HG03135 (cell line): Measurements from ENCODE around the gene MDM4.
"Not testable (repeated sequence)": the region's sequence is repeated elsewhere in the genome, so short reads cannot be mapped to it uniquely, and the experiment has no call there.

Source experiments
- ATAC-seq: cut with Tn5 transposase; IDR thresholded peaks from one replicate; pipeline ENCODE4 v1.9.1; 2021; ENCODE audit warnings: mild to moderate bottlenecking, moderate library complexity; ENCODE audit not compliant: unreplicated experiment

Gene MDM4

DNA sequence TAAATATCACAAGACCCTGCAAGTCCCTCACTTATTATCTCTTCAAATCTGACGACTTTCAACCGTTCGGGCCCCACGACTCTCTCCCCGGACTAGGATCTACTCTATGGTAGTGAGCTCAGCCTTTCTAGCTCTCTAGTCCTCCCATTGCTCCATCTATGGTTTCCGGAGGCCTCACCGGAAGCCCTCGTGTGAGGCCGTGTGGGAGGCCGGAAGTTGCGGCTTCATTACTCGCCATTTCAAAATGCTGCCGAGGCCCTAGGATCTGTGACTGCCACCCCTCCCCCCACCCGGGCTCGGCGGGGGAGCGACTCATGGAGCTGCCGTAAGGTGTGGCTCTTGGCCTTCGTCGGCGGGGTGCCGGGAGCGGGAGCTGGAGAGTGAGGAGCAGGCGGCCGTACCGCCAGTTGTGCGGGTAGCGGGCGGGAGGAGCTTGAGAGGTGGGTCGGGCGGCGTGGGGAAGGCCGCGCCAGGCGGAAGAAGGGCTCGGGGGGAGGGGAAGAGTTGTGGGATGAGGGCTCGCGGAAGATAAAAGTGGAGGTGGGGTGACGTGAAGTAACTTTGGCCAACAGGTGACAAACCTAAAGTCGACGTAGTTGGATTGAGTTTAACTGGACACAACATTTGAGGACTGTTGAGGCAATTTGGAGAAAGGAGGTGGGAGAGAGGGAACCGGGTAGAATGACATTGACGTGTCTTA is at the start of gene MDM4:
MDM4 (plus strand) TSS at position 227 of the 700 bp plus-strand sequence. CDS start 9,113 bp downstream, outside the sequence.
- peak; percentile 77 for ATAC-seq

DNA sequence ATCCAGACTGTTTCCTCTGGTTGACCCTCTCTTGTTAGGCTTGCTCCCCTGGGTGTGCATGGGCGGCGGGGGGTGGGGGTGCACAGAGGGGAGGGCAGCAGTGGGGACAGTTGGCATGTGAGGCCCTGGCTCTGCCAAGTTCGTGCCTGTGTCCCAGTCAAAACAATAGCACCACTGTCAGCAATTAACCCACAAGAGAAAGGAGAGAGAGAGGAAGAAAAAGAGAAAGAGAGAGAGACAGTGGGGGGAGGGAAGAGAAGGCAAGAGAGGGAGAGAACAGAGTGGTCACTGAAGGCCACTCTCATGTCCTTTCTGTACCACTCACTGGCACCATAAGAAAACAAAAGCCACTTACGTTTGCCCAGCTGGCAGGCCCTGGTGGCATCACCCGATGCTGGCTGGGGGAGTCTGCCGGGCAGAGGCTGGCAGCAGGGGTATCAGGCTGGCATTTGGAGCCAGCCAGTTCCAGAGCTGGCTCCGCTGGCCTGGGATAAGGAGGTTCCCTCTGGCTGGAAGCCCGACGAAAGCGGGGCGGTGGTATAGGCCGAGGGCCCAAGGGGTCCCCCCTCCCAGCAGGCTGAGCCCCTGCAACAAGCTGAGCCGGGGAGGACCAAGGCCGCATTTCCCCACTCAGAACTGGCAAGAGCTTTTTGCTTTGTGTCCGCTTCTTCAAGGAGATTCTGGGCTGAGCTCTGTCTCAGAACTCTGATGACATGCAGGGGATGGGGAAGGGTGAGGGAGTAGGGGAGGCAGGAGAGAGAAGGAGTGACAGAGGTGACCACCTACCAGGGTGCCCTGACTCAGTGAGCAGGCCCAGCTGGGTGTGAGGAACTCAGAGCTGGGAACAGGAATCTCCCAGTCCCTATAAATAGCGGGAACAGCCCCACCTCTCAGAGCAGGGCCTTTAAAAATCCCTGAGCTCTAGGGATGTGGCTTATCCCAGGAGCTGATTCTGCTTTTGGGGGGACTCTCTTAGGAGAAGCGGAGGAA is 49.5 kb upstream of the MDM4 start:
- no peak for ATAC-seq

DNA sequence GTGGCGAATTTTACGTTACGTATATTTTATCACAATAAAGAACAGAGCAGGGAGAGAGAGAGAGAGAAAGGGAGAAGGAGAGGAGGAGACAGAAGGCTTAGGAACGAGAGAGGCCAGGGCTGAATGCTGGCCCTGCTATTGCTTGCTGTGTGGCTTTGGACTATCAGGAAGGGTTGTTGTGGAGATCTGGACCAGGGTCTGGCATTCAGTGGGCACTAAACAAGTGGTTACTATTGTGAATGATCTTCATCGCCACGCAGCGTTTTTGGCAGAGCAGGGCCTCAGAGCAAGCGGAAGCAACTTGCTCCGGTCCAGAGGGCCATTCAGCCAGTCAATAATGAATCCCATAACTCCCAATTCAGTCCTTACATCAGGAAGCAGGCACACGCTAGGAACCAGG is 48.0 kb upstream of the MDM4 start:
- no peak for ATAC-seq

GRCh38 chr1:204468766-204469302 is 47.4 kb upstream of the MDM4 start:
- ATAC-seq = no peak

DNA sequence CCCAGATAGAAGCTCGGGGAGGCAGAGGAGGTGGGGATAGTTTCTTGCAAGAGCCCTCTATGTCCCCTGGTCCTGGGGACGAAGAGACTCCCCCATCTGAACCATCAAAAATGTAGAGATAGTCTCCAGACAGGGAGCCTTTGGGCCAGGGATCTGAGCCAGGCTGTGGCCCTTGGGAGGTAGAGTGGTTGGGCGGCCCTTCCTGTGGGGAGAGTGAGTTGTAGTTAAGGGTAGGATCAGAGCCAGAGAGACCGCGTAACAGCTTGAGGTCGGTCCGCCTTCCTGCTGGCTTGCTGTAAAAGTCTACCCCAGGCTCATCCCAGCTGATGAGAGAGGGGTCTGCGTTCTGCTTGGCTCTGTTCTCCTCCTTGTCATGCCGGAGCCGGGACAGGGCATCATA is 46.9 kb upstream of the MDM4 start:
- no peak for ATAC-seq

DNA sequence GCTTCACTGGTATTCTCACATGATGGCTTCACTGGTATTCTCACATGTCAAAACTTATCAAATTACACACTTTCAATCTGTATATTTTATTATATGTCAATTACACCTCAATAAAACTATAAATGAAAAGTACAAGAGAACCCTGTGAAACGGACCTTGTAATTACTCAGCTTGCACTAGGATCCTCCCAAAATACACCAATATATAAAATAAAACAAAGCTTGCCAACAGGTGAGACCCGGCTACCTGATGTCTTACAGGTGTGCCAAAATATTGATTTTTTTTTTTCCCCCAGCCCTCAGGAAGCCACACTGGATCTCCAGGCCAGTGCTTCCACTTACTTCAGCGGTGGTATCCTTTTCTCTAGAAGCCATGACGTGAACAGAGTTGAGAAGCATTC is 44.5 kb upstream of the MDM4 start:
- ATAC-seq = no peak

DNA sequence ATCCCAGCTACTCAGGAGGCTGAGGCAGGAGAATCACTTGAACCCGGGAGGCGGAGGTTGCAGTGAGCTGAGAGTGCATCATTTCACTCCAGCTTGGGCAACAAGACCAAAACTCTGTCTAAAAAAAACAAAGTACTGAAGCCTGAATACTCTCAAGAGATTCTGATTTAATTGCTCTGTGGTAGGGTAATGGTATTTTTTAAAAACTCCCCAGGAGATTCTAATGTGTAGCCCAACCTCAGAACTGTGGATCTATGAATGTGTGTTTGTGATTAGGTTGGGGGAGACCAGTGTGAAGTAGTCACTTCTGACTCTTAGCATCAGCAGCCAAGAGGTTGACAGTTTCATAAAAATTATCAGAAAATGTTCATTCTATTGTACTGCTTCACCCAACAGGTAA is 43.5 kb upstream of the MDM4 start:
- ATAC-seq = no peak

- ATAC-seq = no peak
Observed at GRCh38 chr1:204473400-204473965, 42.7 kb upstream of the MDM4 start.

DNA sequence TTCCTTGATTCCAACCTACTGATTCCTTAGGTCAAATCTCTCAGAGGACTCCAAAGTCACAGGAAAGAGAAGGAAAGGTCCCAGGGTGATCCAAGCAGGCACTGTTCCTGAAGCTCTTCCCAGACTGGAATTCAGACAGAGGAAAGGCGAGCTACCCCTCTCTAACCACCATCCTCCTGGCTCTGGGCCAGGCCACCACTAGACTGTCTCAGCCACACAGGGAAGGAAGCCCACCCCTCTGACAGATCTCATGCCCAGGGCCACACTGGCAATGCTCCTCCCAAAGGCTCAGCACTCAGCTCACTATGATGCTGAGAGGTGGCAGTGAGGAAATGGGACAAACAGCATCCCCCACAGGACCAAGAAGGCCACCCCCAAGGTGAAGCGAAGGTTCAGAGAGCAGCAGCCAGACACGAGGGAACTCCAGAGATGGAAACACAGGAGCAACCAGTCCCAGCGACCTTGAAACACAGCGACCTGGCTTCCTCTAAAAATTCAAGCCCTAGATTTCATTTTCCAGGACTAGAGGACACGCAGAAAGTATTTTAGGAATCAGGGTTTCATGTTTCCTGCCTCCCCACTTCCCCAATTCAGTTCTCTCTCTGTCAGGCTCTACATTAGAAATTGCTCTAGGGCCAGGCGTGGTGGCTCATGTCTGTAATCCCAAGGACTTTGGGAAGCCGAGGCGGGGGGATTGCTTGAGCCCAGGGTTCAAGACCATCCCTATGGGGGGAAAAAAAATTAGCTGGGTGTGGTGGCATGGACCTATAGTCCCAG is 40.4 kb upstream of the MDM4 start:
- no peak for ATAC-seq

GRCh38 chr1:204476563-204476962 is 39.6 kb upstream of the MDM4 start:
- no peak for ATAC-seq

DNA sequence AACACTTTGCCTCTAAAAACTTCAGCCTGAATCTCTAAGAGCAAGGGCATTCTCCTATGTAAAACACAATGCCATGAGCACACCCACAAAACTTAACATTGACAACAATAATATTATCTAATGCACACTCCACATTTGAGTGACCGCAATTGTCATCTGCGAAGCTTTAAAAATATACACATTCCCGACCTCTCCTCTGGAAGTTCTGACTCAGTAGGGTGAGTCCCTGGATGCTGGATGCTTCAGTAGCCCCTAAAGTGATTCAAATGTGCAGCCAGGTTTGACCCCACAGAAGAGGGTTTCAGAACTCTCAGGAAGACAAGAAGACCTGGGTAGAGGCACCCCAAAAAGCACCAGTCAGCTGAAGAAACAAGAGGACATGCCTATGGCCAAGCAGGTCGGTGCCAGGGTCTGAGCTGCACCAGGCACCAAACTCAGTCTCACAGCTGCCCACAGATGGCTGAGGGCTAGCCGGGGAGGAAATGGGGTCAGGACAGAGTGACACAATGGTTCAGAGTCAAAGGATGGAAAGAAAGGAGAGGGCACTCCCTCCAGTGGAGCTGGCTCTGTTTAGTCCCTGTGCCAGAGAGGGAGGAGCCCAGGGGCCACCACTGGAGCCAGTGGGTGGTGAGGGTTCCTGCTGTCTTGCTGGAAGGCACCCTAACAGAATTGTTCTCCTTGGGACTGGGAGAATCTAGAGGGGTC is 39.0 kb upstream of the MDM4 start:
- no peak for ATAC-seq

- ATAC-seq = no peak
Observed at GRCh38 chr1:204478172-204478899, 37.9 kb upstream of the MDM4 start.

- ATAC-seq = no peak
Observed at GRCh38 chr1:204478921-204479320, 37.3 kb upstream of the MDM4 start.

GRCh38 chr1:204479387-204480136 is 36.6 kb upstream of the MDM4 start:
- no peak for ATAC-seq

DNA sequence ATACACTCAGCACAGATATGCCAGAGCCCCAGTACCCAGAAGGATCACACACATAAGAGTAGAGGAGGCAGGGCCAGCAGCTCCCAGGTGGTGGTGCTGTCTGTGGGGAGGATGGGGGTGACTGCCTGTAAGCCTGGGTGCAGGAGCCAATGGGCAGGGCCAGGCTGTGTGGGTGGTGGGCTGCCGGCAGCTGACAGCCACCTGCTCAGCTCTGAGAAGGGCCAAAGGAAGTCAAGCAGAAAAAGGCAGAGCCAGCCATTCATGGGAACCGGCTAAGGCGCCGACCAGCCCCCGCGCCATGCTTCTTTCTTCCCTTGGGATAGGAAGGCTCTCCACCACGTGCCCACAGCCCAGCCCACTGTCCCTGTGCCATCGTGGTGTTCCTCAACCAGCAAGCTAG is 35.7 kb upstream of the MDM4 start:
- ATAC-seq = peak; percentile 72

DNA sequence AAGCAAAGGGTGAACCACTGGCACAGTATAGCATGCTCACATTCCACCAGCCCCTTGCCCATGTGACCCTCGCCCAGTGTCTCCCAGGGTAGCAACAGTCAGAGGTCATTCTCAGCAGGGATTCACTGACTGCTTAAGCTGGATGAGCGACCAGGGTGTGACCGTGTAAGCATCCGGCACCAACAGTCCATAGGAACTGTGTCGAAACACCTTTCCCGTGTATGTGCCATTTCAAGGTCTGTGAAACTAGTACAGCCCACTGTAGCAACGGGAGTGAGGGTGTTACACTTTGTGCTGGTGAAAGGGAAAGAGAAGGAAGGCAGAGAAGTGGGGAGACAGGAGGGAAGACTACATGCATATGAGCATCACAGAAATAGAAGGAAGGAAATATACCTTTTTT is 32.4 kb upstream of the MDM4 start:
- ATAC-seq = no peak

DNA sequence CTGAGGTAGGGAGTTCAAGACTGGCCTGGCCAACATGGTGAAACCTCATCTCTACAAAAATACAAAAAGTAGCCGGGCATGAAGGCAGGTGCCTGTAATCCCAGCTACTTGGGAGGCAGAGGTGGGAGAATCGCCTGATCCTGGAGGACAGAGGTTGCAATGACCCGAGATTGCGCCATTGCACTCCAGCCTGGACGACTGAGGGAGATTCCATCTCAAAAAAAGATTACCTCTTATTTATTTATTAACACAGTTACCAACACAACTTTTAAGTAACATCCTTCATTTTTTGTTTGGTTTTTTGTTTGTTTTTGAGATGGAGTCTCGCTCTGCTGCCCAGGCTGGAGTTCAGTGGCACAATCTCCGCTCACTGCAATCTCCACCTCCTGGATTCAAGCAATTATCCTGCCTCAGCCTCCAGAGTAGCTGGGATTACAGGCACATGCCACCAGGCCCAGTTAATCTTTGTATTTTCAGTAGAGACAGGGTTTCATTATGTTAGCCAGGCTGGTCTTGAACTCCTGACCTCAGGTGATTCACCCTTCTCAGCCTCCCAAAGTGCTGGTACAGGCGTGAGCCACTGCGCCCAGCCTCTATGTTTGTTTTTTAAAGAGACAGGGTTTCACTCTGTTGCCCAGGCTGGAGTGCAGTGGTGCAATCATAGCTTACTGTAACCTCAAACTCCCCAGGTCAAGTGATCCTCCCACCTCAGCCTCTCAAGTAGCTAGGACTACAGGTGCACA is 29.5 kb upstream of the MDM4 start:
- ATAC-seq = not testable (repeated sequence)

- ATAC-seq = no peak
Observed at GRCh38 chr1:204487256-204487615, 29.0 kb upstream of the MDM4 start.
